Stimulated activated naive CD8-positive, alpha-beta T cell treated with anti-CD3 and anti-CD28 coated beads, Interleukin-15, Interleukin-2, amounts not matched to agents 100 ng/mL and 50 ng/mL, for 24 hours (primary cell): ENCODE data around the gene SUPT3H.
"Not testable (repeated sequence)": the region's sequence is repeated elsewhere in the genome, so short reads cannot be mapped to it uniquely, and the experiment has no call there.

Source experiments
- H3K27ac Mint-ChIP-seq: one replicate; pipeline ENCODE4 v1.8.0; 2021; ENCODE audit warnings: mild to moderate bottlenecking, mixed read lengths
- H3K27me3 Mint-ChIP-seq: one replicate; pipeline ENCODE4 v1.8.0; 2021; ENCODE audit warnings: mixed read lengths
- H3K36me3 Mint-ChIP-seq: one replicate; pipeline ENCODE4 v1.8.0; 2021; ENCODE audit warnings: low read depth, mixed read lengths
- H3K4me1 Mint-ChIP-seq: one replicate; pipeline ENCODE4 v1.8.0; 2021; ENCODE audit warnings: low read depth, mixed read lengths
- H3K4me3 Mint-ChIP-seq: one replicate; pipeline ENCODE4 v1.8.0; 2021; ENCODE audit warnings: mild to moderate bottlenecking, mixed read lengths
- H3K9me3 Mint-ChIP-seq: one replicate; pipeline ENCODE4 v1.8.0; 2021; ENCODE audit warnings: mixed read lengths

SUPT3H gene

GRCh38 chr6:45049188-45049843, 328.4 kb downstream of the SUPT3H start:
- peak overlapping the region; percentile 49 for H3K27ac Mint-ChIP-seq
- H3K4me3 Mint-ChIP-seq, result no peak overlapping the region
- H3K4me1 Mint-ChIP-seq, result peaks cover 41% of the 10 kb centered on the region
- no peaks in the 10 kb centered on the region for H3K27me3 Mint-ChIP-seq
- H3K9me3 Mint-ChIP-seq, result peaks cover 6% of the 10 kb centered on the region
- H3K36me3 Mint-ChIP-seq, result no peaks in the 10 kb centered on the region

GRCh38 chr6:45047573-45047972, 330.2 kb downstream of the SUPT3H start:
- Mint-ChIP-seq H3K36me3 (no peaks in the 10 kb centered on the region), H3K4me3 (no peak overlapping the region), H3K27me3 (no peaks in the 10 kb centered on the region), H3K27ac (no peak overlapping the region), H3K4me1 (peaks cover 42% of the 10 kb centered on the region), H3K9me3 (peaks cover 6% of the 10 kb centered on the region)

GRCh38 chr6:45045253-45045601, 332.5 kb downstream of the SUPT3H start:
- peaks cover 6% of the 10 kb centered on the region for H3K9me3 Mint-ChIP-seq
- H3K4me1 Mint-ChIP-seq, result peaks cover 42% of the 10 kb centered on the region
- no peak overlapping the region for H3K4me3 Mint-ChIP-seq
- no peak overlapping the region for H3K27ac Mint-ChIP-seq
- H3K36me3 Mint-ChIP-seq, result no peaks in the 10 kb centered on the region
- no peaks in the 10 kb centered on the region for H3K27me3 Mint-ChIP-seq

- Mint-ChIP-seq H3K4me1 (peaks cover 40% of the 10 kb centered on the region), H3K4me3 (no peak overlapping the region), H3K36me3 (no peaks in the 10 kb centered on the region), H3K27ac (no peak overlapping the region), H3K27me3 (no peaks in the 10 kb centered on the region), H3K9me3 (peaks cover 6% of the 10 kb centered on the region)
These were observed 333.1 kb downstream of the SUPT3H start for GRCh38 chr6:45044510-45045252.

- Mint-ChIP-seq H3K27ac (no peak overlapping the region), H3K27me3 (no peaks in the 10 kb centered on the region), H3K4me3 (no peak overlapping the region), H3K9me3 (peaks cover 6% of the 10 kb centered on the region), H3K36me3 (no peaks in the 10 kb centered on the region), H3K4me1 (peaks cover 34% of the 10 kb centered on the region)
These were observed 333.6 kb downstream of the SUPT3H start for GRCh38 chr6:45044086-45044485.

- H3K4me3 Mint-ChIP-seq, H3K27ac Mint-ChIP-seq, H3K9me3 Mint-ChIP-seq, H3K36me3 Mint-ChIP-seq, H3K27me3 Mint-ChIP-seq: not testable (repeated sequence)
- H3K4me1 Mint-ChIP-seq, result peaks cover 22% of the 10 kb centered on the region
These were observed 335.1 kb downstream of the SUPT3H start for GRCh38 chr6:45042673-45043072.

- Mint-ChIP-seq H3K9me3 (no peaks in the 10 kb centered on the region), H3K27ac (no peak overlapping the region), H3K4me1 (no peaks in the 10 kb centered on the region), H3K36me3 (peaks cover 5% of the 10 kb centered on the region), H3K27me3 (no peaks in the 10 kb centered on the region), H3K4me3 (no peak overlapping the region)
These were observed 339.5 kb downstream of the SUPT3H start for GRCh38 chr6:45038226-45038625.

- Mint-ChIP-seq H3K27ac (no peak overlapping the region), H3K27me3 (no peaks in the 10 kb centered on the region), H3K36me3 (peaks cover 10% of the 10 kb centered on the region), H3K9me3 (no peaks in the 10 kb centered on the region), H3K4me1 (no peaks in the 10 kb centered on the region), H3K4me3 (no peak overlapping the region)
These were observed 341.6 kb downstream of the SUPT3H start for GRCh38 chr6:45036103-45036502.

- H3K9me3 Mint-ChIP-seq, result peaks cover 10% of the 10 kb centered on the region
- no peaks in the 10 kb centered on the region for H3K4me1 Mint-ChIP-seq
- H3K27ac Mint-ChIP-seq, result no peak overlapping the region
- H3K4me3 Mint-ChIP-seq, result no peak overlapping the region
- peaks cover 21% of the 10 kb centered on the region for H3K36me3 Mint-ChIP-seq
- H3K27me3 Mint-ChIP-seq, result no peaks in the 10 kb centered on the region
These were observed 345.3 kb downstream of the SUPT3H start for GRCh38 chr6:45032426-45032825.

- H3K4me3 Mint-ChIP-seq, result no peak overlapping the region
- no peaks in the 10 kb centered on the region for H3K4me1 Mint-ChIP-seq
- no peaks in the 10 kb centered on the region for H3K27me3 Mint-ChIP-seq
- H3K36me3 Mint-ChIP-seq, result peaks cover 27% of the 10 kb centered on the region
- H3K9me3 Mint-ChIP-seq, result peaks cover 14% of the 10 kb centered on the region
- H3K27ac Mint-ChIP-seq, result no peak overlapping the region
These were observed 346.1 kb downstream of the SUPT3H start for GRCh38 chr6:45031601-45032000.

GRCh38 chr6:45027126-45027525, 350.6 kb downstream of the SUPT3H start:
- peaks cover 20% of the 10 kb centered on the region for H3K9me3 Mint-ChIP-seq
- H3K4me1 Mint-ChIP-seq, result peaks cover 7% of the 10 kb centered on the region
- H3K27ac Mint-ChIP-seq, result no peak overlapping the region
- H3K36me3 Mint-ChIP-seq, result peaks cover 27% of the 10 kb centered on the region
- no peak overlapping the region for H3K4me3 Mint-ChIP-seq
- H3K27me3 Mint-ChIP-seq, result no peaks in the 10 kb centered on the region

GRCh38 chr6:45026003-45026516, 351.7 kb downstream of the SUPT3H start:
- Mint-ChIP-seq H3K9me3 (peaks cover 20% of the 10 kb centered on the region), H3K36me3 (peaks cover 27% of the 10 kb centered on the region), H3K27ac (no peak overlapping the region), H3K27me3 (no peaks in the 10 kb centered on the region), H3K4me1 (peaks cover 18% of the 10 kb centered on the region), H3K4me3 (no peak overlapping the region)

- Mint-ChIP-seq H3K9me3 (peaks cover 20% of the 10 kb centered on the region), H3K4me3 (no peak overlapping the region), H3K27ac (no peak overlapping the region), H3K4me1 (peaks cover 22% of the 10 kb centered on the region), H3K36me3 (peaks cover 27% of the 10 kb centered on the region), H3K27me3 (no peaks in the 10 kb centered on the region)
These were observed 353.1 kb downstream of the SUPT3H start for GRCh38 chr6:45024610-45025009.

GRCh38 chr6:45021676-45022075, 356.1 kb downstream of the SUPT3H start:
- Mint-ChIP-seq H3K9me3 (peaks cover 10% of the 10 kb centered on the region), H3K4me1 (peaks cover 22% of the 10 kb centered on the region), H3K36me3 (peaks cover 13% of the 10 kb centered on the region), H3K27me3 (no peaks in the 10 kb centered on the region), H3K4me3 (no peak overlapping the region), H3K27ac (peak overlapping the region; percentile 49)

GRCh38 chr6:45012687-45013086, 365.0 kb downstream of the SUPT3H start:
- Mint-ChIP-seq H3K9me3 (peaks cover 21% of the 10 kb centered on the region), H3K27me3 (no peaks in the 10 kb centered on the region), H3K27ac (no peak overlapping the region), H3K4me1 (peaks cover 31% of the 10 kb centered on the region), H3K36me3 (peaks cover 50% of the 10 kb centered on the region), H3K4me3 (no peak overlapping the region)
